ENCODE results near the gene SYT17.

SYT17 gene

DNA sequence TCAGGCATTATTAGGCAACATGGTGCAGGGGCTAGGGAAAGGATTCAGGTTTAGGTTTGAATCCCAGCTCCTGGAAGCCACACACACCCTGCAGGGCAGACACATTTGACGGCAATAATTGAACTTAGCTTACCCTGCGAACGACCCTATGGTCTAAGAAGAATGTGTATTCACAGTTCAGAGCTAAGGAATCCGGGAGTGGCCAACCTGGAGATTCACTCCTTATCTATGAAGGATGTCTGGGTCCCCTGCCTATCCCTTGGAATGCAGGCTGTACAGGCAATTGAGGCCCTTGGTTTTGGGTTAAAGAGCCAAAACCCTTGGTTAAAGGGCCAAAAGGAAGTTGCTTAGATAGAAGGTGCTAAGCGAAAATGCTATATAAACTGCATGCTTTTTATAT, 2.9 kb upstream of the SYT17 start:
- TF ChIP-seq, protein P1, sequence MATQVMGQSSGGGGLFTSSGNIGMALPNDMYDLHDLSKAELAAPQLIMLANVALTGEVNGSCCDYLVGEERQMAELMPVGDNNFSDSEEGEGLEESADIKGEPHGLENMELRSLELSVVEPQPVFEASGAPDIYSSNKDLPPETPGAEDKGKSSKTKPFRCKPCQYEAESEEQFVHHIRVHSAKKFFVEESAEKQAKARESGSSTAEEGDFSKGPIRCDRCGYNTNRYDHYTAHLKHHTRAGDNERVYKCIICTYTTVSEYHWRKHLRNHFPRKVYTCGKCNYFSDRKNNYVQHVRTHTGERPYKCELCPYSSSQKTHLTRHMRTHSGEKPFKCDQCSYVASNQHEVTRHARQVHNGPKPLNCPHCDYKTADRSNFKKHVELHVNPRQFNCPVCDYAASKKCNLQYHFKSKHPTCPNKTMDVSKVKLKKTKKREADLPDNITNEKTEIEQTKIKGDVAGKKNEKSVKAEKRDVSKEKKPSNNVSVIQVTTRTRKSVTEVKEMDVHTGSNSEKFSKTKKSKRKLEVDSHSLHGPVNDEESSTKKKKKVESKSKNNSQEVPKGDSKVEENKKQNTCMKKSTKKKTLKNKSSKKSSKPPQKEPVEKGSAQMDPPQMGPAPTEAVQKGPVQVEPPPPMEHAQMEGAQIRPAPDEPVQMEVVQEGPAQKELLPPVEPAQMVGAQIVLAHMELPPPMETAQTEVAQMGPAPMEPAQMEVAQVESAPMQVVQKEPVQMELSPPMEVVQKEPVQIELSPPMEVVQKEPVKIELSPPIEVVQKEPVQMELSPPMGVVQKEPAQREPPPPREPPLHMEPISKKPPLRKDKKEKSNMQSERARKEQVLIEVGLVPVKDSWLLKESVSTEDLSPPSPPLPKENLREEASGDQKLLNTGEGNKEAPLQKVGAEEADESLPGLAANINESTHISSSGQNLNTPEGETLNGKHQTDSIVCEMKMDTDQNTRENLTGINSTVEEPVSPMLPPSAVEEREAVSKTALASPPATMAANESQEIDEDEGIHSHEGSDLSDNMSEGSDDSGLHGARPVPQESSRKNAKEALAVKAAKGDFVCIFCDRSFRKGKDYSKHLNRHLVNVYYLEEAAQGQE (IDR thresholded peaks at IDR 0.05; ENCODE audit: insufficient read depth in 1 of 2, low read depth in 2 of 2, low read length in 2 of 2) = no peak
- TF ChIP-seq POLR2AphosphoS5 (IDR thresholded peaks at IDR 0.05; ENCODE audit: low read depth, low read length) = no peak
- TF ChIP-seq TAF1 (IDR thresholded peaks at IDR 0.05; ENCODE audit: borderline replicate concordance, insufficient read depth, low read length) = no peak

DNA sequence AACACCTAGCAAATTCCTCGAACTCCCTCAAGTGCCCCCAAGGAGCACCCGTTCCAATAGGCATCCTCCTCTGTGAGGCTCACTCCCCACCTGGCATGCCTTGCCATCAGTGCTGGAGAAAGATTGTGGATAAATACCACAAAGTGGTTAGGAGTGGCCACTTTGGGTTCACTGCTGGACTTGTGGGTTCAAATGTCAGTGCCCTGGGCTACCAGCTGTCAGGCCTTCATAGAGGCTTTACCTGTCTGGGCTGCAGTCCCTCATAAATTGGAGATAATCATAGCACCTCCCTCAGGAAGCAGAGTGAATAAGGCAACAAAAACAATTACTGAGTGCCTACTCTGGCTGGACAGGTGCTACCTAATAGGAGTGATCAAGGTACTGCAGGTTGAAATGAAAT, 1.5 kb upstream of the SYT17 start:
- TF ChIP-seq SIN3A (IDR thresholded peaks at IDR 0.05; ENCODE audit: borderline replicate concordance, insufficient read depth, low read length) = no peak
- TF ChIP-seq FOXP2 (optimal IDR thresholded peaks at IDR 0.05; ENCODE audit: borderline replicate concordance, extremely low read depth, extremely low read length, insufficient read depth) = no peak
- TF ChIP-seq TAF1 (IDR thresholded peaks at IDR 0.05; ENCODE audit: borderline replicate concordance, insufficient read depth, low read length) = no peak
- TF ChIP-seq, protein P1 (IDR thresholded peaks at IDR 0.05; ENCODE audit: insufficient read depth in 1 of 2, low read depth in 2 of 2, low read length in 2 of 2) = no peak
- TF ChIP-seq POLR2AphosphoS5 (IDR thresholded peaks at IDR 0.05; ENCODE audit: low read depth, low read length) = no peak

GRCh38 chr16:19168371-19169081, 486 bp downstream of the SYT17 start:
- TF ChIP-seq SIN3A (IDR thresholded peaks at IDR 0.05; ENCODE audit: borderline replicate concordance, insufficient read depth, low read length) (no peak), POLR2AphosphoS5 (IDR thresholded peaks at IDR 0.05; ENCODE audit: low read depth, low read length) (no peak), FOXP2 (optimal IDR thresholded peaks at IDR 0.05; ENCODE audit: borderline replicate concordance, extremely low read depth, extremely low read length, insufficient read depth) (no peak), TAF1 (IDR thresholded peaks at IDR 0.05; ENCODE audit: borderline replicate concordance, insufficient read depth, low read length) (no peak)
- TF ChIP-seq, protein P1 (IDR thresholded peaks at IDR 0.05; ENCODE audit: insufficient read depth in 1 of 2, low read depth in 2 of 2, low read length in 2 of 2) = no peak

GRCh38 chr16:19169082-19169639, 1.1 kb downstream of the SYT17 start:
- TF ChIP-seq POLR2AphosphoS5 (IDR thresholded peaks at IDR 0.05; ENCODE audit: low read depth, low read length) (no peak), TAF1 (IDR thresholded peaks at IDR 0.05; ENCODE audit: borderline replicate concordance, insufficient read depth, low read length) (no peak), SIN3A (IDR thresholded peaks at IDR 0.05; ENCODE audit: borderline replicate concordance, insufficient read depth, low read length) (no peak), FOXP2 (optimal IDR thresholded peaks at IDR 0.05; ENCODE audit: borderline replicate concordance, extremely low read depth, extremely low read length, insufficient read depth) (no peak)
- TF ChIP-seq, protein P1 (IDR thresholded peaks at IDR 0.05; ENCODE audit: insufficient read depth in 1 of 2, low read depth in 2 of 2, low read length in 2 of 2) = no peak
